HEK293 (cell line): Measurements from ENCODE around the gene PABPN1L.

Source experiments
- CTCF ChIA-PET: fragments of 350-600 bp; formaldehyde crosslinking; extraction: SDS; loops from one replicate; lab custom pipeline; 2021; ENCODE audit warnings: antibody characterized with exemption; lab: Yijun Ruan, JAX
- POLR2A ChIA-PET: fragments of 300-600 bp; formaldehyde crosslinking; extraction: SDS; loops from one replicate; lab custom pipeline; 2020; ENCODE audit warnings: antibody characterized with exemption, inconsistent platforms; lab: Yijun Ruan, JAX
- H3K27ac ChIP-seq: fragments of 200-500 bp; sonication (Bioruptor generic); 2 replicates; pipeline ENCODE4 v1.5.1; 2014; ENCODE audit warnings: low read depth, low read length, control low read depth, inconsistent platforms; ENCODE audit errors: extremely low read depth
- H3K36me3 ChIP-seq, 2 experiments: fragments of 200-500 bp in 1 of 2; sonication (Bioruptor generic) in 1 of 2; 1 replicate in 1 of 2; 2 replicates in 1 of 2; pipeline ENCODE4 v1.5.1; 2014 to 2017; ENCODE audit warnings: inconsistent platforms in 2 of 2, low read length in 2 of 2; ENCODE audit not compliant: control insufficient read depth in 2 of 2, insufficient read depth in 1 of 2
- H3K4me1 ChIP-seq: fragments of 200-500 bp; sonication (Bioruptor generic); 2 replicates; pipeline ENCODE4 v1.5.1; 2014; ENCODE audit warnings: mild to moderate bottlenecking, low read length, inconsistent platforms; ENCODE audit not compliant: control insufficient read depth, insufficient read depth
- H3K4me3 ChIP-seq: 2 replicates; pipeline ENCODE4 v1.5.1; 2011; ENCODE audit warnings: low read depth, mild to moderate bottlenecking, control low read depth, low read length, moderate library complexity
- H3K9me3 ChIP-seq: fragments of 200-500 bp; sonication (Bioruptor generic); 2 replicates; pipeline ENCODE4 v1.5.1; 2014; ENCODE audit warnings: low read depth, low read length, inconsistent platforms; ENCODE audit not compliant: control insufficient read depth, insufficient read depth
- EGR2 ChIP-seq: fragments of 450-650 bp; formaldehyde crosslinking; IDR thresholded peaks from 2 replicates; pipeline ENCODE4 v1.5.1; 2016; ENCODE audit warnings: low read depth, missing biosample characterization, missing genetic modification characterization
- GLIS2 ChIP-seq: fragments of 450-650 bp; formaldehyde crosslinking; IDR thresholded peaks from 2 replicates; pipeline ENCODE4 v1.5.1; 2016; ENCODE audit warnings: missing biosample characterization, missing genetic modification characterization
- HOXD13 ChIP-seq: sonication (generic); formaldehyde crosslinking; IDR thresholded peaks from 2 replicates; pipeline ENCODE4 v1.8.0; 2022; ENCODE audit warnings: missing genetic modification reagents, borderline replicate concordance
- IKZF3 ChIP-seq: fragments of 450-650 bp; IDR thresholded peaks from 2 replicates; pipeline ENCODE4 v1.5.0; 2018; ENCODE audit warnings: missing biosample characterization, mild to moderate bottlenecking, missing genetic modification characterization, moderate library complexity
- KLF7 ChIP-seq: fragments of 450-650 bp; formaldehyde crosslinking; IDR thresholded peaks from 2 replicates; pipeline ENCODE4 v1.5.1; 2016; ENCODE audit warnings: missing biosample characterization, missing genetic modification characterization, borderline replicate concordance
- SP2 ChIP-seq: fragments of 450-650 bp; formaldehyde crosslinking; IDR thresholded peaks from 2 replicates; pipeline ENCODE4 v1.5.1; 2016; ENCODE audit warnings: missing biosample characterization, missing genetic modification characterization
- ZBTB10 ChIP-seq: fragments of 450-650 bp; formaldehyde crosslinking; IDR thresholded peaks from 2 replicates; pipeline ENCODE4 v1.5.1; 2016; ENCODE audit warnings: missing biosample characterization, missing genetic modification characterization
- ZBTB7A ChIP-seq: fragments of 450-650 bp; formaldehyde crosslinking; IDR thresholded peaks from 2 replicates; pipeline ENCODE4 v1.5.1; 2016; ENCODE audit warnings: low read depth, missing biosample characterization, missing genetic modification characterization
- ZFHX2 ChIP-seq: fragments of 450-650 bp; formaldehyde crosslinking; conservative IDR thresholded peaks from 2 replicates; pipeline ENCODE4 v1.5.1; 2016; ENCODE audit warnings: missing biosample characterization, missing genetic modification characterization
- ZNF132 ChIP-seq: fragments of 450-650 bp; formaldehyde crosslinking; IDR thresholded peaks from 2 replicates; pipeline ENCODE4 v1.5.1; 2017; ENCODE audit warnings: missing biosample characterization, missing genetic modification characterization, borderline replicate concordance
- ZNF350 ChIP-seq: fragments of 450-650 bp; formaldehyde crosslinking; IDR thresholded peaks from 2 replicates; pipeline ENCODE4 v1.5.0; 2017; ENCODE audit warnings: missing biosample characterization, mild to moderate bottlenecking, missing genetic modification characterization
- ZNF521 ChIP-seq: fragments of 450-650 bp; formaldehyde crosslinking; IDR thresholded peaks from 2 replicates; pipeline ENCODE4 v1.5.1; 2017; ENCODE audit warnings: missing biosample characterization, mild to moderate bottlenecking, missing genetic modification characterization
- ZNF624 ChIP-seq: fragments of 450-650 bp; formaldehyde crosslinking; IDR thresholded peaks from 2 replicates; pipeline ENCODE4 v1.5.1; 2017; ENCODE audit warnings: missing biosample characterization, missing genetic modification characterization
- ZSCAN18 ChIP-seq: fragments of 450-650 bp; formaldehyde crosslinking; IDR thresholded peaks from 2 replicates; pipeline ENCODE4 v1.5.1; 2016; ENCODE audit warnings: missing biosample characterization, missing genetic modification characterization
- ZSCAN23 ChIP-seq: fragments of 450-650 bp; formaldehyde crosslinking; IDR thresholded peaks from 2 replicates; pipeline ENCODE4 v1.5.1; 2016; ENCODE audit warnings: missing biosample characterization, missing genetic modification characterization
- TF ChIP-seq, protein P1 (sequence below): fragments of 450-650 bp; formaldehyde crosslinking; IDR thresholded peaks from 2 replicates; pipeline ENCODE4 v1.5.1; 2016; ENCODE audit warnings: missing biosample characterization, missing genetic modification characterization, low read depth
- TF ChIP-seq, protein P2 (sequence below): fragments of 450-650 bp; formaldehyde crosslinking; IDR thresholded peaks from 2 replicates; pipeline ENCODE4 v1.5.1; 2016; ENCODE audit warnings: missing biosample characterization, missing genetic modification characterization, borderline replicate concordance

The PABPN1L gene

GRCh38 chr16:88867581-88868246, 1.3 kb upstream of the PABPN1L start:
- Histone ChIP-seq H3K27ac (no peak overlapping the region), H3K4me1 (no peaks in the 10 kb centered on the region), H3K36me3 (peaks cover 0 to 3% of the 10 kb centered on the region in 2 experiments; a peak in 1 of 3 replicates), H3K4me3 (no peak overlapping the region), H3K9me3 (no peaks in the 10 kb centered on the region)
- POLR2A ChIA-PET: no interaction called here
- no peak for TF ChIP-seq ZBTB7A (tag by site-specific recombination)
- TF ChIP-seq ZFHX2 (tag by site-specific recombination): 0 out of 2 replicates have a peak, but pooled peaks have one; percentile 11
- no peak for TF ChIP-seq ZBTB10 (tag by site-specific recombination)
- TF ChIP-seq EGR2 (tag by site-specific recombination): peak; percentile 4; the same call in 1 of the 2 replicates
- TF ChIP-seq GLIS2 (tag by site-specific recombination): 0 out of 2 replicates have a peak, but pooled peaks have one; percentile 13
- CTCF ChIA-PET: interaction anchor here (0.9 kb wide), 1 partner anchor 10 kb away, joined by 4 read pairs; no protein-coding TSS in a partner anchor

- Histone ChIP-seq H3K4me3 (no peak overlapping the region), H3K9me3 (no peaks in the 10 kb centered on the region), H3K36me3 (peaks cover 0 to 18% of the 10 kb centered on the region in 2 experiments; a peak in 1 of 3 replicates), H3K27ac (no peak overlapping the region), H3K4me1 (no peaks in the 10 kb centered on the region)
- CTCF ChIA-PET: no interaction called here
- TF ChIP-seq, protein P1, sequence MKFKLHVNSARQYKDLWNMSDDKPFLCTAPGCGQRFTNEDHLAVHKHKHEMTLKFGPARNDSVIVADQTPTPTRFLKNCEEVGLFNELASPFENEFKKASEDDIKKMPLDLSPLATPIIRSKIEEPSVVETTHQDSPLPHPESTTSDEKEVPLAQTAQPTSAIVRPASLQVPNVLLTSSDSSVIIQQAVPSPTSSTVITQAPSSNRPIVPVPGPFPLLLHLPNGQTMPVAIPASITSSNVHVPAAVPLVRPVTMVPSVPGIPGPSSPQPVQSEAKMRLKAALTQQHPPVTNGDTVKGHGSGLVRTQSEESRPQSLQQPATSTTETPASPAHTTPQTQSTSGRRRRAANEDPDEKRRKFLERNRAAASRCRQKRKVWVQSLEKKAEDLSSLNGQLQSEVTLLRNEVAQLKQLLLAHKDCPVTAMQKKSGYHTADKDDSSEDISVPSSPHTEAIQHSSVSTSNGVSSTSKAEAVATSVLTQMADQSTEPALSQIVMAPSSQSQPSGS (tag by site-specific recombination): no peak
- TF ChIP-seq IKZF3 (tag by site-specific recombination): no peak
- no peak for TF ChIP-seq HOXD13
- TF ChIP-seq, protein P2, sequence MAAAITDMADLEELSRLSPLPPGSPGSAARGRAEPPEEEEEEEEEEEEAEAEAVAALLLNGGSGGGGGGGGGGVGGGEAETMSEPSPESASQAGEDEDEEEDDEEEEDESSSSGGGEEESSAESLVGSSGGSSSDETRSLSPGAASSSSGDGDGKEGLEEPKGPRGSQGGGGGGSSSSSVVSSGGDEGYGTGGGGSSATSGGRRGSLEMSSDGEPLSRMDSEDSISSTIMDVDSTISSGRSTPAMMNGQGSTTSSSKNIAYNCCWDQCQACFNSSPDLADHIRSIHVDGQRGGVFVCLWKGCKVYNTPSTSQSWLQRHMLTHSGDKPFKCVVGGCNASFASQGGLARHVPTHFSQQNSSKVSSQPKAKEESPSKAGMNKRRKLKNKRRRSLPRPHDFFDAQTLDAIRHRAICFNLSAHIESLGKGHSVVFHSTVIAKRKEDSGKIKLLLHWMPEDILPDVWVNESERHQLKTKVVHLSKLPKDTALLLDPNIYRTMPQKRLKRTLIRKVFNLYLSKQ (tag by site-specific recombination): no peak
- TF ChIP-seq KLF7 (tag by site-specific recombination): no peak
- POLR2A ChIA-PET: interaction anchor here (0.6 kb wide), 1 partner anchor 92 kb away, joined by 5 read pairs; no protein-coding TSS in a partner anchor
Observed at GRCh38 chr16:88865742-88866141, 718 bp downstream of the PABPN1L start.

GRCh38 chr16:88865310-88865709, 1.1 kb downstream of the PABPN1L start:
- TF ChIP-seq ZSCAN18: no peak
- TF ChIP-seq ZSCAN23 (tag by site-specific recombination): no peak
- no peak for TF ChIP-seq ZNF521 (tag by site-specific recombination)
- TF ChIP-seq ZNF132 (tag by site-specific recombination): no peak
- no peak for TF ChIP-seq KLF7 (tag by site-specific recombination)
- no peak for TF ChIP-seq ZNF350 (tag by site-specific recombination)
- TF ChIP-seq SP2 (tag by site-specific recombination): no peak
- no peak for TF ChIP-seq HOXD13
- no peak for TF ChIP-seq ZNF624 (tag by site-specific recombination)
- Histone ChIP-seq H3K27ac (no peak overlapping the region), H3K4me1 (no peaks in the 10 kb centered on the region), H3K4me3 (no peak overlapping the region), H3K9me3 (no peaks in the 10 kb centered on the region), H3K36me3 (peaks cover 0 to 23% of the 10 kb centered on the region in 2 experiments; a peak in 1 of 3 replicates)
- ChIA-PET POLR2A (interaction anchor here (0.6 kb wide), 1 partner anchor 93 kb away, joined by 5 read pairs; no protein-coding TSS in a partner anchor), CTCF (no interaction called here)
